ENCODE results near the gene POLR2A.
"Not testable (repeated sequence)": the region's sequence is repeated elsewhere in the genome, so short reads cannot be mapped to it uniquely, and the experiment has no call there.

The POLR2A gene

GRCh38 chr17:7474767-7475166 lies 9.4 kb upstream of the POLR2A start:
- not testable (repeated sequence) for H3K27ac ChIP-seq (ENCODE audit: low read depth, low read length)

GRCh38 chr17:7475764-7476422 lies 8.3 kb upstream of the POLR2A start:
- H3K27ac ChIP-seq (ENCODE audit: low read depth, low read length): no peak overlapping the region
- no peaks in the 10 kb centered on the region for H3K27me3 ChIP-seq (ENCODE audit: control insufficient read depth, insufficient read depth, low read length)
- H3K9ac ChIP-seq (ENCODE audit: low read length): no peak overlapping the region
- H3K9me3 ChIP-seq (ENCODE audit: control insufficient read depth, insufficient read depth, low read depth, low read length): no peaks in the 10 kb centered on the region
- peaks cover 34% of the 10 kb centered on the region for H3K4me1 ChIP-seq (ENCODE audit: control insufficient read depth, insufficient read depth, low read length)
- H3K36me3 ChIP-seq (ENCODE audit: control insufficient read depth, insufficient read depth, low read length): no peaks in the 10 kb centered on the region
- H3K4me3 ChIP-seq (ENCODE audit: low read depth, low read length): no peak overlapping the region

More at GRCh38 chr17:7474767-7475166, 9.4 kb upstream of the POLR2A start:
- H3K4me1 ChIP-seq (ENCODE audit: control insufficient read depth, insufficient read depth, low read length): peaks cover 29% of the 10 kb centered on the region
- H3K4me3 ChIP-seq (ENCODE audit: low read depth, low read length); H3K27me3 ChIP-seq (ENCODE audit: control insufficient read depth, insufficient read depth, low read length); H3K9ac ChIP-seq (ENCODE audit: low read length); H3K36me3 ChIP-seq (ENCODE audit: control insufficient read depth, insufficient read depth, low read length); H3K9me3 ChIP-seq (ENCODE audit: control insufficient read depth, insufficient read depth, low read depth, low read length): not testable (repeated sequence)

- Histone ChIP-seq H3K9ac (ENCODE audit: low read length) (peak overlapping the region; percentile 0), H3K4me1 (ENCODE audit: control insufficient read depth, insufficient read depth, low read length) (peaks cover 34% of the 10 kb centered on the region), H3K27me3 (ENCODE audit: control insufficient read depth, insufficient read depth, low read length) (no peaks in the 10 kb centered on the region), H3K36me3 (ENCODE audit: control insufficient read depth, insufficient read depth, low read length) (no peaks in the 10 kb centered on the region), H3K27ac (ENCODE audit: low read depth, low read length) (no peak overlapping the region), H3K4me3 (ENCODE audit: low read depth, low read length) (no peak overlapping the region), H3K9me3 (ENCODE audit: control insufficient read depth, insufficient read depth, low read depth, low read length) (no peaks in the 10 kb centered on the region)
These were observed 7.7 kb upstream of the POLR2A start for GRCh38 chr17:7476494-7476893.

- Histone ChIP-seq H3K9me3 (ENCODE audit: control insufficient read depth, insufficient read depth, low read depth, low read length) (no peaks in the 10 kb centered on the region), H3K27me3 (ENCODE audit: control insufficient read depth, insufficient read depth, low read length) (no peaks in the 10 kb centered on the region), H3K9ac (ENCODE audit: low read length) (no peak overlapping the region), H3K27ac (ENCODE audit: low read depth, low read length) (no peak overlapping the region), H3K36me3 (ENCODE audit: control insufficient read depth, insufficient read depth, low read length) (no peaks in the 10 kb centered on the region), H3K4me3 (ENCODE audit: low read depth, low read length) (no peak overlapping the region), H3K4me1 (ENCODE audit: control insufficient read depth, insufficient read depth, low read length) (peaks cover 34% of the 10 kb centered on the region)
These were observed 7.2 kb upstream of the POLR2A start for GRCh38 chr17:7476951-7477350.

GRCh38 chr17:7477392-7478275 lies 6.5 kb upstream of the POLR2A start:
- peak overlapping the region; percentile 66 for H3K4me3 ChIP-seq (ENCODE audit: low read depth, low read length)
- no peaks in the 10 kb centered on the region for H3K9me3 ChIP-seq (ENCODE audit: control insufficient read depth, insufficient read depth, low read depth, low read length)
- no peak overlapping the region for H3K27ac ChIP-seq (ENCODE audit: low read depth, low read length)
- peaks cover 38% of the 10 kb centered on the region for H3K4me1 ChIP-seq (ENCODE audit: control insufficient read depth, insufficient read depth, low read length)
- H3K27me3 ChIP-seq (ENCODE audit: control insufficient read depth, insufficient read depth, low read length): no peaks in the 10 kb centered on the region
- H3K9ac ChIP-seq (ENCODE audit: low read length): peak overlapping the region; percentile 18
- no peaks in the 10 kb centered on the region for H3K36me3 ChIP-seq (ENCODE audit: control insufficient read depth, insufficient read depth, low read length)

GRCh38 chr17:7478276-7479212 lies 5.6 kb upstream of the POLR2A start:
- no peaks in the 10 kb centered on the region for H3K9me3 ChIP-seq (ENCODE audit: control insufficient read depth, insufficient read depth, low read depth, low read length)
- peak overlapping the region; percentile 50; the same call in 1 of the 2 replicates for H3K27ac ChIP-seq (ENCODE audit: low read depth, low read length)
- H3K9ac ChIP-seq (ENCODE audit: low read length): peak overlapping the region; percentile 72
- H3K36me3 ChIP-seq (ENCODE audit: control insufficient read depth, insufficient read depth, low read length): no peaks in the 10 kb centered on the region
- H3K4me3 ChIP-seq (ENCODE audit: low read depth, low read length): peak overlapping the region; percentile 66
- H3K4me1 ChIP-seq (ENCODE audit: control insufficient read depth, insufficient read depth, low read length): peaks cover 44% of the 10 kb centered on the region
- H3K27me3 ChIP-seq (ENCODE audit: control insufficient read depth, insufficient read depth, low read length): no peaks in the 10 kb centered on the region

- peak within 1 kb of the TSS; percentile 52; the same call in 1 of the 2 replicates for H3K27ac ChIP-seq (ENCODE audit: low read depth, low read length)
- H3K9ac ChIP-seq (ENCODE audit: low read length): peak within 1 kb of the TSS; percentile 92
- H3K4me1 ChIP-seq (ENCODE audit: control insufficient read depth, insufficient read depth, low read length): peaks cover 44% of the 10 kb centered on the region
- H3K27me3 ChIP-seq (ENCODE audit: control insufficient read depth, insufficient read depth, low read length): no peaks in the 10 kb centered on the region
- H3K4me3 ChIP-seq (ENCODE audit: low read depth, low read length): peak within 1 kb of the TSS; percentile 81
- no peaks in the 10 kb centered on the region for H3K36me3 ChIP-seq (ENCODE audit: control insufficient read depth, insufficient read depth, low read length)
- H3K9me3 ChIP-seq (ENCODE audit: control insufficient read depth, insufficient read depth, low read depth, low read length): no peaks in the 10 kb centered on the region
These were observed 4.7 kb upstream of the POLR2A start, which contains the start of gene ZBTB4 for GRCh38 chr17:7479213-7480088. Gene ZBTB4 (minus strand): TSS chr17:7479631. CDS start chr17:7466801, 12,830 bp downstream.

GRCh38 chr17:7480089-7480384 lies 4.1 kb upstream of the POLR2A start:
- Histone ChIP-seq H3K27ac (ENCODE audit: low read depth, low read length) (peak overlapping the region; percentile 52; the same call in 1 of the 2 replicates), H3K27me3 (ENCODE audit: control insufficient read depth, insufficient read depth, low read length) (no peaks in the 10 kb centered on the region), H3K4me3 (ENCODE audit: low read depth, low read length) (peak overlapping the region; percentile 81), H3K9me3 (ENCODE audit: control insufficient read depth, insufficient read depth, low read depth, low read length) (no peaks in the 10 kb centered on the region), H3K9ac (ENCODE audit: low read length) (peak overlapping the region; percentile 92), H3K4me1 (ENCODE audit: control insufficient read depth, insufficient read depth, low read length) (peaks cover 44% of the 10 kb centered on the region), H3K36me3 (ENCODE audit: control insufficient read depth, insufficient read depth, low read length) (no peaks in the 10 kb centered on the region)

GRCh38 chr17:7481275-7481674 lies 2.9 kb upstream of the POLR2A start, which contains the start of gene SLC35G6:
Gene SLC35G6 (plus strand): TSS chr17:7481446. CDS start chr17:7481517, 71 bp downstream.
- H3K27ac ChIP-seq (ENCODE audit: low read depth, low read length); H3K36me3 ChIP-seq (ENCODE audit: control insufficient read depth, insufficient read depth, low read length); H3K9me3 ChIP-seq (ENCODE audit: control insufficient read depth, insufficient read depth, low read depth, low read length); H3K27me3 ChIP-seq (ENCODE audit: control insufficient read depth, insufficient read depth, low read length): not testable (repeated sequence)
- 0 out of 2 replicates have a peak within 1 kb of the TSS, but pooled peaks have one; percentile 81 for H3K4me3 ChIP-seq (ENCODE audit: low read depth, low read length)
- peaks cover 44% of the 10 kb centered on the region for H3K4me1 ChIP-seq (ENCODE audit: control insufficient read depth, insufficient read depth, low read length)
- H3K9ac ChIP-seq (ENCODE audit: low read length): peak within 1 kb of the TSS; percentile 92
